DND-41 (cell line): ENCODE results near the gene SGO1.

Experiments
- ATAC-seq: fragments of 200-7000 bp; cut with Tn5 transposase; 3 replicates; pipeline ENCODE4 v1.9.1; 2021; ENCODE audit warnings: low read depth; ENCODE audit not compliant: insufficient read depth
- DNase-seq: peaks from one replicate; pipeline ENCODE4 v3.0.0-alpha.2; 2020
- H2AFZ ChIP-seq: 2 replicates; pipeline ENCODE4 v1.6.0; 2012; ENCODE audit warnings: low read depth, low read length
- H3K27ac ChIP-seq: 2 replicates; pipeline ENCODE4 v1.5.1; 2012; ENCODE audit warnings: low read length, inconsistent platforms
- H3K27me3 ChIP-seq: fragments of 200-600 bp; sonication (generic); 2 replicates; pipeline ENCODE4 v1.6.0; 2012; ENCODE audit warnings: low read length, mild to moderate bottlenecking, inconsistent platforms; ENCODE audit not compliant: insufficient read depth, poor library complexity
- H3K36me3 ChIP-seq: 2 replicates; pipeline ENCODE4 v1.5.1; 2012; ENCODE audit warnings: low read length, inconsistent platforms; ENCODE audit not compliant: insufficient read depth
- H3K4me1 ChIP-seq: 2 replicates; pipeline ENCODE4 v1.5.1; 2012; ENCODE audit warnings: mild to moderate bottlenecking, low read length; ENCODE audit not compliant: insufficient read depth
- H3K4me2 ChIP-seq: 2 replicates; pipeline ENCODE4 v1.6.0; 2012; ENCODE audit warnings: mild to moderate bottlenecking, moderate library complexity, low read length, inconsistent platforms; ENCODE audit not compliant: insufficient read depth
- H3K4me3 ChIP-seq, 2 experiments: fragments of 200-600 bp in 1 of 2; shearing (Covaris generic) in 1 of 2; 2 replicates each; pipeline ENCODE4 v1.5.1; 2012 to 2016; ENCODE audit warnings: inconsistent platforms in 2 of 2, low read length in 2 of 2, mild to moderate bottlenecking in 2 of 2, low read depth in 1 of 2, moderate library complexity in 1 of 2
- H3K79me2 ChIP-seq: 2 replicates; pipeline ENCODE4 v1.6.0; 2012; ENCODE audit warnings: low read length, inconsistent platforms; ENCODE audit not compliant: insufficient read depth
- H3K9ac ChIP-seq: 2 replicates; pipeline ENCODE4 v1.6.0; 2012; ENCODE audit warnings: low read depth, mild to moderate bottlenecking, inconsistent platforms, low read length, moderate library complexity
- H3K9me3 ChIP-seq: 2 replicates; pipeline ENCODE4 v1.5.1; 2012; ENCODE audit warnings: low read length, moderate library complexity, mild to moderate bottlenecking, inconsistent platforms; ENCODE audit not compliant: insufficient read depth, severe bottlenecking
- H4K20me1 ChIP-seq: 2 replicates; pipeline ENCODE4 v1.6.0; 2012; ENCODE audit warnings: low read length; ENCODE audit not compliant: insufficient read depth
- EZH2 ChIP-seq: IDR thresholded peaks from 3 replicates; pipeline ENCODE4 v1.6.1; 2012; ENCODE audit warnings: borderline replicate concordance, low read depth, mild to moderate bottlenecking, moderate library complexity, low read length, inconsistent platforms; ENCODE audit not compliant: severe bottlenecking
- TF ChIP-seq, protein P1 (sequence below): IDR thresholded peaks from 2 replicates; pipeline ENCODE4 v1.5.1; 2012; ENCODE audit warnings: borderline replicate concordance, low read length, moderate library complexity, mild to moderate bottlenecking; ENCODE audit not compliant: poor library complexity, severe bottlenecking; ENCODE audit errors: extremely low read depth

Gene SGO1

DNA sequence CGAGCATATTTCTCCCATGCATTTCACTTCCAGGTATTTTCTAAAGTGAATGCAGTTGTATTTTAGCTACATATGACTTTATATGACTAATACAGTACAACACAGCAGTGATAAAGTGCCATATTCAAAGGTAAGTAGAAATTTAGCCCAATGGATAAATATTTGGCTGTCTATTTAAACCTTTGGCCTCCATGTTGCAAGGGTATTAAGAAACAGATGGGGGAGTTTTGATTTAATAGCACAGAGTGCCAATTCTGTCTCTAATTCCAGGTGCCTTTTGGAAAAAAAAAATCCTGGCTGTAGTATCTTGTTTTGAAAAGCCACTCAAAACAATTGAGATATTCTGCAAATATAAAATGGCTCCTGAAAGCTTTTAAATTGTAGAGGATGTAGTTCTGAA is 44.9 kb upstream of the SGO1 start:
- H2AFZ ChIP-seq: no peak overlapping the region
- no peaks in the 10 kb centered on the region for H3K27me3 ChIP-seq
- H3K4me2 ChIP-seq: no peak overlapping the region
- H3K27ac ChIP-seq: no peak overlapping the region
- H4K20me1 ChIP-seq: no peaks in the 10 kb centered on the region
- H3K9me3 ChIP-seq: no peaks in the 10 kb centered on the region
- no peak overlapping the region for H3K9ac ChIP-seq
- no peak for TF ChIP-seq EZH2
- TF ChIP-seq, protein P1, sequence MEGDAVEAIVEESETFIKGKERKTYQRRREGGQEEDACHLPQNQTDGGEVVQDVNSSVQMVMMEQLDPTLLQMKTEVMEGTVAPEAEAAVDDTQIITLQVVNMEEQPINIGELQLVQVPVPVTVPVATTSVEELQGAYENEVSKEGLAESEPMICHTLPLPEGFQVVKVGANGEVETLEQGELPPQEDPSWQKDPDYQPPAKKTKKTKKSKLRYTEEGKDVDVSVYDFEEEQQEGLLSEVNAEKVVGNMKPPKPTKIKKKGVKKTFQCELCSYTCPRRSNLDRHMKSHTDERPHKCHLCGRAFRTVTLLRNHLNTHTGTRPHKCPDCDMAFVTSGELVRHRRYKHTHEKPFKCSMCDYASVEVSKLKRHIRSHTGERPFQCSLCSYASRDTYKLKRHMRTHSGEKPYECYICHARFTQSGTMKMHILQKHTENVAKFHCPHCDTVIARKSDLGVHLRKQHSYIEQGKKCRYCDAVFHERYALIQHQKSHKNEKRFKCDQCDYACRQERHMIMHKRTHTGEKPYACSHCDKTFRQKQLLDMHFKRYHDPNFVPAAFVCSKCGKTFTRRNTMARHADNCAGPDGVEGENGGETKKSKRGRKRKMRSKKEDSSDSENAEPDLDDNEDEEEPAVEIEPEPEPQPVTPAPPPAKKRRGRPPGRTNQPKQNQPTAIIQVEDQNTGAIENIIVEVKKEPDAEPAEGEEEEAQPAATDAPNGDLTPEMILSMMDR: no peak
- no peaks in the 10 kb centered on the region for H3K36me3 ChIP-seq
- ATAC-seq: no peak
- no peaks in the 10 kb centered on the region for H3K4me1 ChIP-seq
- no peaks in the 10 kb centered on the region for H3K79me2 ChIP-seq
- DNase-seq: no peak
- no peak overlapping the region for H3K4me3 ChIP-seq

DNA sequence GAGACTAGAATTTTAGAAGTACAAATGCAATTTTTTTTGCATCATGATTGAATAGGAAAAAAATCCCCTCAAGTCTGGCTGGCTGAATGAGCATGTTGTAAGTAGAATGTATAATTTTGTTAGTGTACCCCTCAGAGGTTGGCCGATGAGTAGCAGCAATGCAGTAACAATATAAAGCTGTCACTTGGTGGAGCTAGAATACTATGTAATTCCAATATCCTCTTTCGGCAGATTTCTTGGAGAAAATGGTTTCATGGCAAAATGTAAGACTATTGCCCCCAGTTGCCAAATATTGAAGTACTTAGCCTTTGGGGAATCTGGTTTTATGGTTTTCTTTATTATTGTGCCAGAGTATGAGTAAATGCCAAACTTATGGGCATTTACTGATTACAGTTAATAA is 39.8 kb upstream of the SGO1 start:
- no peak for TF ChIP-seq EZH2
- TF ChIP-seq, protein P1: peak; percentile 31
- no peak overlapping the region for H3K4me2 ChIP-seq
- no peaks in the 10 kb centered on the region for H3K27me3 ChIP-seq
- no peak overlapping the region for H3K9ac ChIP-seq
- no peaks in the 10 kb centered on the region for H3K36me3 ChIP-seq
- DNase-seq (no peak), ATAC-seq (no peak)
- H4K20me1 ChIP-seq: no peaks in the 10 kb centered on the region
- H3K79me2 ChIP-seq: no peaks in the 10 kb centered on the region
- H3K4me1 ChIP-seq: no peaks in the 10 kb centered on the region
- no peaks in the 10 kb centered on the region for H3K9me3 ChIP-seq
- H2AFZ ChIP-seq: no peak overlapping the region
- H3K4me3 ChIP-seq: no peak overlapping the region
- no peak overlapping the region for H3K27ac ChIP-seq

DNA sequence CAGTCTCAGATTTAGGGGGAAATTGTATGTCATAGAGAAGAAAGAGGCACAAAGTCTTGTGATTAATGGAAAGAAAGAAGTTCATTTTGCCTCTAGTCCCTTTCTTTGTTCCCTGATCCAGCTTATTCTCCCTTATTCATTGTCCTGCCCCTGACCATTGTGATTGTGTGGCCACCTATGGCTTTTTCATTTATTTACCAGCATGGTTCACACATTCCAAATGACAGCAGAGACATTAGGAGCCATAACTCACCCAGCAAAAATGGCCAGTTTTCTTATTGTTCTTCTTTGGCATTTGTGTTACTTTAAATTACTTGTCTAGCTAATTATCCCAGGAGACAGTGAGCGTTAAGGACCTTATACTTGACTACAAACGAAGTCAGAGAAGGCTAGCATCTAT is 36.3 kb upstream of the SGO1 start:
- Histone ChIP-seq H3K4me1 (no peaks in the 10 kb centered on the region), H3K9ac (no peak overlapping the region), H3K79me2 (no peaks in the 10 kb centered on the region), H3K9me3 (no peaks in the 10 kb centered on the region), H3K27ac (no peak overlapping the region), H4K20me1 (no peaks in the 10 kb centered on the region), H3K4me3 (no peak overlapping the region), H3K36me3 (no peaks in the 10 kb centered on the region), H3K4me2 (no peak overlapping the region), H3K27me3 (no peaks in the 10 kb centered on the region), H2AFZ (no peak overlapping the region)
- TF ChIP-seq EZH2: no peak
- TF ChIP-seq, protein P1: no peak
- ATAC-seq (no peak), DNase-seq (no peak)

DNA sequence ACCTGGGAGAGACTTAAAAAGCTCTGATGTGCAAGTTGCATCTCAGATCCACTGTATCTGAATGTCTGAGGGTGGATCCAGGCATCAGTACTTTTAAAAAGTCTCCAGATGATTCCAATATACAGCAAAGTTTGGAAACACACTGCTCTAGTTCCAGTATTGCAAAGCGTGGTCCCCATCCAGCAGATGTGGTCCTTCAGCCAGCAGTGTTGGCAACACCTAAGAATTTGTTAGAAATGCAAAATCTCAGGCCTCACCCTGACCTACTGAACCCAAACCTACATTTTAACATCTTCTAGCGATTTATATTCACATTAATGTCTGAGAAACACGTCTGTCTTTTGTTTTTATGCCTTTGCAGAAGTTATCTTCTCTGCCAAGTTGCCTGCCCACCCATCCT is 32.2 kb upstream of the SGO1 start:
- no peak overlapping the region for H3K9ac ChIP-seq
- ATAC-seq: no peak
- H3K27me3 ChIP-seq: no peaks in the 10 kb centered on the region
- no peak overlapping the region for H3K4me3 ChIP-seq
- no peaks in the 10 kb centered on the region for H3K36me3 ChIP-seq
- no peak for DNase-seq
- H3K4me1 ChIP-seq: no peaks in the 10 kb centered on the region
- no peaks in the 10 kb centered on the region for H3K79me2 ChIP-seq
- TF ChIP-seq, protein P1: no peak
- no peak for TF ChIP-seq EZH2
- H3K9me3 ChIP-seq: no peaks in the 10 kb centered on the region
- no peak overlapping the region for H3K27ac ChIP-seq
- H3K4me2 ChIP-seq: no peak overlapping the region
- no peaks in the 10 kb centered on the region for H4K20me1 ChIP-seq
- no peak overlapping the region for H2AFZ ChIP-seq
